Ramos (cell line): ENCODE results near the gene TCEANC2.
"Not testable (repeated sequence)": the region's sequence is repeated elsewhere in the genome, so short reads cannot be mapped to it uniquely, and the experiment has no call there.

Experiments used
- in situ Hi-C: fragments of 300-500 bp; cut with MboI; formaldehyde crosslinking; loops from one replicate; pipeline ENCODE4 v1.14.3; 2022; ENCODE audit warnings: low sequenced_read_pairs; ENCODE audit not compliant: unreplicated experiment

Gene TCEANC2

DNA sequence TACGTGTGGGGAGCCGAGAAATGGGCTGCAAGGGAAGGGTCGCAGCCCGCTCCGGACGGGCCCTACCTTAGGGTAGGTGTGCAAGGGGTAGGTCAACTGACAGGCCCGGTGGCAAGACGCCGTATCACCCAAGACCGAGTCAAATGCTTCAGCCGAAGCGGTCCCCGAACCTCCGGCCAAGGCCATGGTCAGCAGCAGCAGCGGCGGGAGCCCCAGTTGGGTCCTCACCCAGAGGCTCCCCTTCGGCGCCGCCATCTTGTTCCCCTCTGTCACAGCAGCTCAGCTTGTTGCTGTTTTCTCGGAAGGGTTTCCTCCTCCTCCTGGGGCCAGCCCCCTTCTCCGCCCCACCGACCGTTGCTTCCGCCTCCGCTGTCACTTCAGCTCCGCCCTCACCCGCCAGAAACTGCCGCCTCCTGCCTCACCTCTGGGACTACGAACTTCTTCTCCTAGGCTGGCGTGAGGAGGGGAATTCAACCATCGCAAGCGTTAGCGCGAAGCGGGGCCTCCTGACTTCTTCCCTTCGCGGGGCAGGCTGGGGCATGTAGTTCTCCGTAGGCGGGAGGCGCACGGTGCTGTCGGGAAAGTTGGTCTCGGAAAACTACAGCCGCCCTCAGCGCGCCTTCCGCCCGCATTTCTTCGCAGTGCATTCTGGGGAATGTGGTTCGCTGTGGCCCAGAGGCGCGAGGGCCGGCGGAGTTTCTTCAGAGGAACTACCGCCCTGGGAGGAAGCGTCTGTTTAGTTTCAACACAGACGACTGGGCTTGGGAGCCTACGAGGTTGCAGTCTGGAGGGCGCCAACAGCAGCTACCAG lies at the start of gene TCEANC2, which contains the start of gene TMEM59:
Gene TCEANC2, plus strand, starts transcription at position 675 of the 811 bp plus-strand sequence. CDS start 815 bp downstream, outside the sequence.
Gene TMEM59, minus strand, starts transcription at position 271 of the 811 bp plus-strand sequence. Its CDS starts 16 bp downstream, at position 255.
- in situ Hi-C loops, result no loop called here

DNA sequence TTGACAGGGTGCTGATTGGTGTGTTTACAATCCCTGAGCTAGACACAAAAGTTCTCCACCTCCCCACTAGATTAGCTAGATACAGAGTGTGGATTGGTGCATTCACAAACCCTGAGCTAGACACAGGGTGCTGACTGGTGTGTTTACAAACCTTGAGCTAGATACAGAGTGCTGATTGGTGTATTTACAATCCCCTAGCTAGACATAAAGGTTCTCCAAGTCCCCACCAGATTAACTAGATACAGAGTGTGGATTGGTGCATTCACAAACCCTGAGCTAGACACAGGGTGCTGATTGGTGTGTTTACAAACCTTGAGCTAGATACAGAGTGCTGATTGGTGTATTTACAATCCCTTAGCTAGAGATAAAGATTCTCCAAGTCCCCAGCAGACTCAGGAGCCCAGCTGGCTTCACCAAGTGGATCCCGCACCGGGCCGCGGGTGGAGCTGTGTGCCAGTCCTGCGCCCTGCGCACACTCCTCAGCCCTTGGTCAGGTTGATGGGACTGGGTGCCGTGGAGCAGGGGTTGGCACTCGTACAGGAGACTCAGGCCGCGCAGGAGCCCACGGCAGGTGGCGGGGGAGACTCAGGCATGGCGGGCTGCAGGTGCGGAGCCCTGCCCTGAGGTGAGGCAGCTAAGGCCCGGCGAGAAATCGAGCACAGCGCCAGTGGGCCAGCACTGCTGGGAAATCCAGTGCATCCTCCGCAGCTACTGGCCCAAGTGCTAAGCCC lies 49.5 kb upstream of the TCEANC2 start:
- in situ Hi-C loops, result not testable (repeated sequence)

DNA sequence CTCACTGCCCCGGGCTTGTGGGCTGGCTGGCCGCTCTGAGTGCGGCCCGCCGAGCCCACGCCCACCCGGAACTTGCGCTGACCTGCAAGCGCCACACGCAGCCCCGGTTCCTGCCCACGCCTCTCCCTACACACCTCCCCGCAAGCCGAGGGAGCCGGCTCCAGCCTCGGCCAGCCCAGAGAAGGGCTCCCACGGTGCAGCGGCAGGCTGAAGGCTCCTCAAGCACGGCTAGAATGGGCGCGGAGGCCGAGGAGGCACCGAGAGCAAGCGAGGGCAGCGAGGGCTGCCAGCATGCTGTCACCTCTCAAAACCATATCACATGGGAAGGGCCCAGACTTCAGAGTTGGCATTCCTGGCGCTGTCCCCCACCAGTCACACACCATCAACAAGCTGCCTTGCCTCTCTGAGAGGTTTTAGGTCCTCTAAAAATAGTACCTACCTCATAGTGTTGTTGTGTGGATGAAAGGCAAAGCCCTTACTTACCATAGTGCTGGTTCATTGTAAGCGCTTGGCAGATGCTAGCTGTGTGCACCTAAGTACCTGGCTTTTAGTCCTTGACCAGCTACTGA lies 48.8 kb upstream of the TCEANC2 start:
- in situ Hi-C loops, result no loop called here

DNA sequence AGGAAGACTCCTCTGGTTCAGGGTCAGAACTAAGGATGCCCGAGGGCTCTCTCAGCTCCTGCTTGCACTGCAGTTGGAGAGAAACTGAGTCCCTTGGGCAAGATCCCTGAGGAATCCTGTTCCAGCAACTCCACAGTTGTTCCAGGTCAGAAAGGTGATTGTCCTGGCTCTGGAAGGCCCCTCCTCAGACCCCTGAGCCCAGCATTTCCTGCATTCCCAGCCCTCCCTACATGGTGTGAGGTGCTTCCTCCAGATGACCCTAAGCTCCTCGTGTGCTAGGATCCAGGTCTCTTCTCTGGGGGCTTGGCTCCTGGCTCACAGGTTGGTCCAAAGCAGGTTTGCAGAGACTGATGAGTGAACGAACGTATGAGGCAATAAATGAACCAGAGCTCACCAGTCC lies 46.9 kb upstream of the TCEANC2 start:
- in situ Hi-C loops, result no loop called here

DNA sequence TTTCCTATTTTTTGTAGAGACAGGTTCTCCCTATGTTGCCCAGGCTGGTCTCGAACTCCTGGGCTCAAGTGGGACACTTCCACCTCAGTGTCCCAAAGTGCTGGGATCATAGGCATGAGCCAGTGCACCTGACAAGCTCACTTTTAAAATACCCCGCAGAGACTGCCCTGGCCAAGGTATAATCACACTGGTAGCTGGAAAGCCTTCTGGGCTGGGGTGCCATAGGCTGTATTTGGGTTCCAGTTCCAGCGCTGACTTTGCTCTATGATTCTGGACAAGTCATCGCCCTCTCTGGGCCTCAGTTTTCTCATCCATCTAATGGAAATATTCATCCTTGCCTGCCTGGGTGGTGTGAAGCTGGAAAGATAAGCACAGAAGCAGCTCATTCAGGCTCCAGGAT lies 45.8 kb upstream of the TCEANC2 start:
- in situ Hi-C loops, result no loop called here

DNA sequence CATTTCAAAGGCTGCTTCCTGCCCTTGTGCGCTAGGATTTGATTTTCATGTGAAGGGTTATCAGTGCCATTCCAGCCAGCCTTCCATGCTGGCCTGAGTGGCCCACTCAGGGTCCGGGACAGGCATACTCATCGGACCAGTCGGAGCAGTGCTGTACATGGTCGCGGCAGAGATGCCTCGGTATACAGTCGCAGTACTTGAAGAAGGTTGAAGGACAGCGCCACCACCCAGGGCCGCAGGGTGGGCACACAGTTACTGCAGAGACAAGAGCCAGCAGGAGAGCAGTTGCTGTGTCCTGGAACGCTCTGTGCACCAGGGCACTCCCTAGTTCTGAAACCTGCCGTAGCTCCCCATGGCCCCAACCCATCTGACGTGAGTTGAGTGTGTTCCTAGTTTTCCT lies 44.5 kb upstream of the TCEANC2 start:
- in situ Hi-C loops, result no loop called here

DNA sequence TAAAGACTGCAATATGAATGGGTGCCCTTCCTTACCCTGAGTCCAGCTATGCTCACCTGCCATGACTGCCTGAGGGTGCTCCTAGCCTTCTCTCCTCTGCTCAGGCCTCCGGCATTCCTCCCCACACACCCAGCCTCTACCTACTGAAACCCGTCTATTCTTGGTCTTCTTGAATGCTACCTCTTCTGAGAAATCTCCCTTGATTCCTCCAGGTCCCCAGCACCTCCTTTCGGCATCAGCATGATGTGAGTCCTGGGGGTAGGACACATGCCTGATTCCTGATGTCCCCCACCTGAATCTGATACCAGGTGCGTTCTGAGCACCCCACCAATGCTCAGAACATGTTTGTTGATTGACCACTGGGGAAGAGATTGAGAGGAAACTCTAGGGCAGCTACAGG lies 44.0 kb upstream of the TCEANC2 start:
- in situ Hi-C loops, result no loop called here

DNA sequence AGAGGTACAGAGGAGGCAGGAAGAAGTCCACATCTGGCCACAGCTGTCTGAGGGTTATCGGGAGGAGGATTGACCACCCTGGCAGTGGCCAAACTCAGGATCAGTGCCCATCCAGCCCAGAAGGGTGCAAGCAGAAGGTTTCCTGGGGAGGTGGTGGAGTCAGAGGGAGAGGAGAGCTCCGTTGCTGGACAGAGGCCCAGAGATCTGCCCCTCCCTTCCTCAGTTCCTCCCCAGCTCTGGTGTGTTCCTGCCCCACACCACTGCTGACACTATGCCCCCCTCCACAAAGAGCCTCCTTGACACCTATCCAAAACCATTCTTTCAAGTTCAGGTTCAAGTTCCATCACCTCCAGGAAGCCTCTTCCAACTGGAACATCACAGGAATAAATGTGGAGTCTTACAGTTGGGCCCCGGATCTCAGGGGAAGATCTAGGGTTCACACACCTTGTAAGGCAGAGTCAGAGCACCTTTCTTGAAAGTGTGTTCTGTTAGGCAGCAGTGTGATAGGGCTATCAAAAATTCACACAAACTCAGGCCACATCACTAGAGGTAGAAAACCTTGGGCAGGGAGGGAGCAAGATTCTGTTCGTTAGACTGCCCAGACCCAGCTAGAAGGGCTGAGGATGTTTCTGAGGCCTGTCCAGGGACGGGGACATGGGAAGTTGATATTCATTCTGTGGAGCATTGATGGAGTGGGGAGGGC lies 42.8 kb upstream of the TCEANC2 start:
- in situ Hi-C loops, result no loop called here

DNA sequence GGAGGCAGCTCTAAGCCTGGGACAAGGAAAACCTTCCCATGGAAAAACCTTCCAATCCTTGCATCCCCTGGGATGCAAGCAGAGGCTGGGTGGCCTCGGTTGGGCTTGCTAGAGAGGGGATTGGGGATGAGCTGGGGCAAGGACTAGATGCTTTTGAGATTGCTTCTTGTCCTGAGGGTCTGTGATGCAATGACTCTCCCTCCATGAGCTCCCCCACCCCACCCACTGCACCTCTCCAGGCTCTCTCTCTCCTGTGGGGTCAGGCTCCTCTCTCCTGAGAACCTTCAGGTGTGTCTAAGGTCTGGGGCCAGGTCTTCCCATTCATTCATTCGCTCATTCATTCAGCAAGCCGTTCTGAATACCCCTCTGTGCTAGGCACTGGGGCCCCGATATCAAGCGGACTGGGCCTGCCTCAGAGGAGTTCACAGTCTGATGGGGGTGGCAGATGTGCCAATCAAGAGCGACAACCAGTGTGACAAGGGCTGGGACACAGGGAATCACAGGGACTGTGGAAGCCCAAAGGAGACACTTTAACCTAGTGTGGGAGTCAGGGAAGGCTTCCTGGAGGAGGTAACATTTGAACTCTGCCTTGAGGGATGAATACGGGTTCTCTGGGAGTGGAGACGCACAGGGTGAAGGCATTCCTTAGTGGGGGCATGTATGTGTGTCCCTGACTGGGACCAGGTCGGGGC lies 41.9 kb upstream of the TCEANC2 start:
- in situ Hi-C loops, result no loop called here

DNA sequence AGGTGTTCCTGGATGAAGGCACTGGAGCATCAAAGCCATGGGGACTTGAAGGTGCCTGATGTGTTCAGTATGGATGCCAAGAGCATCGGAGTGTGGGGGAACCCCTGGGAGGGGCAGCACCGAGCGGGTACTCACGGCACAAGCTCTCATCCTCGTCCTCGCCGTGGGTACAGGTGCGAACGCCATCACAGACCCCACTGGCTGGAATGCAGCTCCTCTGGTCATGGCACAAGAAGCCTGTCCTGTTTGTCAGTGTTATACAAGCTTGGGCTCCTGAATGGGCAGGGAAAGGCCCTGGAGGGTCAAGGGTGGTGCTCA lies 41.4 kb upstream of the TCEANC2 start:
- in situ Hi-C loops, result no loop called here

DNA sequence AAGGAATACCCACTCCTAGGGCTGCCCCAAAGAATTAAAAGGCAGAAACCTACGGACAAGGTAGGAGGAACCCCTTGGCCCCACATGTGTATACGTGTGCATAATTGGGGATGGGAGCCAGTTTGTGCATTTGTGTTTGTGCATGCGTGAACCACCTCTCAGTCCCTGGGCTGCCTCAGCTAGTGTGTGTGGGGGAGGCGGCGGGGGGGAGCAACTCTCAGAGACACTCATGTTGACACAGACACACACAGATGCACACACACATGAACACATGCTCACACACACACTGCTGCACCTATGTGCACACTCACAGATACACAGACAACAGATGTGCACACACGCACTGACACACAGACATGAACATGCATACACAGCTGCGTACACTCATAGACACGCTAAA lies 40.5 kb upstream of the TCEANC2 start:
- in situ Hi-C loops, result no loop called here

DNA sequence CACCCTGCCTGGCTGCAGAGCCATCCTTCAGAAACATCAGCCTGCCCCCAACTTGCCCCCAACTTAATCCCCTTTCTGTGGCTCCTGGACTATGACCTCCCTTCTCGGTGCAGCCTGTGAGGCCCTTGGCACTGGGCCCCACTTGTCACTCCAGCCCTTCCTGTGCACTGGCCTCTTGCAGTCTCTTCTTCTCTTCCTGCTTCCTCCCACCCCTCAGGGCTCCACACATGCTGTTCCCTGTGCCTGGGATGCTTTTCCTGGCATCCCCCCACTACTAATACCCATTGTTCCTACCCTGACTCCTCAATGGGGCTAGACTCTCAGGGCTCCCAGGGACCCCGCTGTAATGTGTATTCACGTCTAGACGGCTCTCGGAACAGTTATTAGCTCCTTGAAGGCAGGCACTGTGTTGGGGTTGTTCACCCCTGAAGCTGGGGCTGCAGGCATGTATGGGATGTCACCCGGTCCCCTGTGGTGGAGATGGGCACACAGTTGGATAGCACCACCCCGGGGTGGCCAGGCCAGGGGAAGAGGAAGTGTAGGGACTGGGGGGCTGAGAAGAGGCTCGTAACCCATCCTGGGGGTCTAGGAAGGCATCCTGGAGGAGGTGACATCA lies 39.9 kb upstream of the TCEANC2 start:
- in situ Hi-C loops, result no loop called here

DNA sequence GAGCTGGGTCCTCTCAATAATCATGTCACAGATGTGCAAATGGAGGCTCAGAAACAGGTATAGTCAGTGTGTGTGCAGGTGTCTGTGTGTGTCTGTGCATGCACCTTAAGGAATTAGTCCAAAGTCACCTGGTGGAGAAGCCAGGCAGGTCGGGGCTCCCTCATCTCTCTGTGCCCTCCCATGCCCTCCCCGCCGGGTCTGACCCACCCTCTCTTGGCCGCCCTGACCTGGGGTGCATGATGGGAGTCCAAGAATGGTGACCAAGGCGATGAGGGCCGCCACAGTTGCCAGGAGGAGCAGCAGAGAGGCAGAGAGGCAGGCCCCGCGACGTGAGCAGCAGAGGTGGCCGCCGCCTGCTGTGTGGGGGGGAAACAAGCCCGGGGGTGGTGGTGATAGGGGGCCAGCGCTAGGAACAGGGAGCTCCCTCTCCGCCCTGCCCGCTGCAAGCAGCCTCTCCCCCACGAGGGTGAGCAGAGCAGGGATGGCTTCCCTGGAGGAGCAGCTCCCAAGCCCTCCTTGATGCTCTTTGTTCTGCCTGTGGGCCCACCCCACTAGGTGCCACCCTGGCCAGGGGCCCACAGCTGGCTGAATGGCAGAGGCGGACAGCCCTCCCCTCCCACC lies 39.3 kb upstream of the TCEANC2 start:
- in situ Hi-C loops, result no loop called here

DNA sequence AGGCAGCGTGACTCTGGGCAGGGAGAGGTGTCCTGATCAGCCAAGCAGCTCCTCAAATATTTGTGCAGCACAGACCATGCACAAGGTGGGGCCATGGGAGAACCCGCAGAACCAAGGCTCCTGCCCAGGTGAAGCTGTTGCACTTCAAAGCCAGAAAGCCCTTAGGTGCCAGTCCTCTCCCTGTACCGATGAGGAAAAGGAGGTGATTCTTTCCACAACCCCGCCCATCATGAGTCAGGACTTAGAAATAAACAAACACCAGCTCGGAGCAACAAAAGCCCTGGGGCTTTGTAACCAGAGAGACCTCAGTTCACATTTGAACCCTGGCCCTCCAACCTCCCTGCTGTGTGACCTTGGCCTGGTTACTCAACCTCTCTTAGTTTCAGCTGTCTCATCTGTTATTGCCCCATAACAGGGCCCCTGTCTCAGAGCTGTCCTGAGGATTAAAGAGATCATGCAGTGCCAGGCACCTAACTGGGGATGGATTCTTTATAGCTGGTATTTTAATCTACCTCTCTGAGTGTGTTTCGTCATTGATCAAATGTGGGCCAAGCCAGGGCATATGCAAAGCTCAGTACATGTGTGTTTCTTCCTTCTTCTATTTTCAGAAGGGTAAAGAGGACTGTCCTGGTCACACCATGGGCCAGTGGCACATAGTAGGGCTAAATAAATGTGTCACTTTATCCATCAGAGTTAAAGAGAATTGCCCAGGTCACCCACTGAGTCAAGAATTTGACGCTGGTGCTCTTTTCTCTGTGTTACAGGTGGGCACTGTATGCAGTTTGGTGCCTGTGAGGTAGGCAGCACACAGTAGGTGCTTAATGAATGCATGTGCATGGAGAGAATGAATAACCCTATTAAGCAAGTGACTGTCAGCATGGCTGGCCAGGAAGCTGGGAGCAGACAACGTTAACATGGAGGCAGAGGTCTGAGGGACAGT lies 36.8 kb upstream of the TCEANC2 start:
- in situ Hi-C loops, result no loop called here

DNA sequence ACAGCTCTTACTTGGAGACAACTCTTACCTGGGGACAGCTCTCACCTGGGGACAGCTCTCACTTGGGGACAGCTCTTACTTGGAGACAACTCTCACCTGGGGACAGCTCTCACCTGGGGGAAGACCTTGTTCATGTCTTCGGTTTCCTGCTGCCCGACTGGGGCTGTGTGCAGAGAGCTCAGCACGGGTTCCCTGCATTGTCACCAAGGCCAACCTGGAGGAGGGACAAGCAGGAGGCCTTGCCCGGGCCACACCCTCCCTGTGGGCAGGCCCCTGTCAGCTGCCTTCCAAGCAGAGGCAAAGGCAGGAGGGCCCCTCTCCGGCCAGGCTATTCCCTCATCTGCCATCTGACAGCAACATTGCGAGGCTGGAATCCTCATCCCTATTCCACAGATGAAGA lies 35.4 kb upstream of the TCEANC2 start, which contains the start of gene LDLRAD1:
Gene LDLRAD1, minus strand, starts transcription at position 208 of the 400 bp plus-strand sequence. Its CDS starts 74 bp downstream, at position 134.
- in situ Hi-C loops, result no loop called here

DNA sequence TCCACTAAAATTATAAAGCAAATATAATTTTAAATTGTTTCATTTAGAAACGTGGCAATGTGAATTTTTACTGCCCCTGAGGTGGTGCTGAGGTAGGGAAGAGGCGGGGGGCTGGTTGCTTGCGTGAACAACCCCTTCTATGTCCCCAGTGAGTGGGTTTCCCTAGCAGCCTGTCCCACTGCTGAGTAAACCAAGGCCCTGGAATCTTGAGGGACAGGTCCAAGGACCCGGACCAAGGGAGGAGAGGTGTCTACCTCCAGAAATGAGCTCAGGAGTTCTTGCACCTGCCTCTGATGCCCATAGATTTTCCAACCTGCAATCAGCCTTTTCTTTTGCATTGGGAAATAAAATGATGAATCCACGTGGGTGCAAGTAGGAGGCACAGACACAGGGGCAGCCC lies 34.8 kb upstream of the TCEANC2 start:
- in situ Hi-C loops, result no loop called here

DNA sequence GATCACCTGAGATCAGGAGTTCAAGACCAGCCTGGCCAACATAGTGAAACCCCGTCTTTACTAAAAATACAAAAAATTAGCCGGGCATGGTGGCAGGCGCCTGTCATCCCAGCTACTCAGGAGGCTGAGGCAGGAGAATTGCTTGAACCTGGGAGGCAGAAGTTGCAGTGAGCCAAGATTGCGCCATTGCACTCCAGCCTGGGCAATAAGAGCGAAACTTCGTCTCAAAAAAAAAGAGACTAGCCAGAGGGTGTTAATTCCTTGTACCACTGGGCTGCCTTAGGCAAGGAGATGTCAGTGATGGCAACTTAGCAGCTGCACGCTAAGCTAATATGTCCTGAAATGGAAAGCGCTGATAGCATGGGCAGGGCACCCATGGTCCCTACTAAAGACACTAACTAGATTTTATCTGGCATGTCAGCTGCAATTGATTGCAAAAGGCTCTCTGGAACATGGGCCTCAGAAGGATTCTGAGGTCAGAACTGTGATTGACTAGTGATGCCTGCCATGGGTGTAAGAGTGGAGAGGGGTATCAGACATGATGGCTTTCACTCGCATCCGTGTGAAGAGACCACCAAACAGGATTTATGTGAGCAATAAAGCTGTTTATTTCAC lies 33.7 kb upstream of the TCEANC2 start:
- in situ Hi-C loops, result not testable (repeated sequence)

DNA sequence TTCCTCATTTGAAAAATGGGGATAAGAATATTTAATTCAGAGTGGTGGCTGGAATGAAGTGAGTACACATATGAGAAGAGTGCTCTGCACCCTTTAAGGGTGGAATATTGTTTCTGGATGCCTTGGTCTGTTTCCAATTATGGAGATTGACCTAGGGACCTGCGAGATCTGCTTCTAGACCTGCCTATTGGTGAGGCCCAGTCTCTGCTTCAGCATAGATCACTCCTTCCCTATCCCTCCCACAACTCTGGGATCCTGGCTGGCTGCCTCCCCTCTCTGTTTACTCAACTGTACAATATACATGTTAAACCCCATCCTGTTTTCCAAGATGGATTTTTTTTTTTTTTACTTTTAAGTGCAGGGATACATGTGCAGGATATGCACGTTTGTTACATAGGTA lies 29.1 kb upstream of the TCEANC2 start:
- in situ Hi-C loops, result no loop called here
